Adipocyte (in vitro differentiated cells): ENCODE results near the gene RBM20.
"Not testable (repeated sequence)": the region's sequence is repeated elsewhere in the genome, so short reads cannot be mapped to it uniquely, and the experiment has no call there.

Experiments used
- DNase-seq: peaks from one replicate; pipeline ENCODE4 v3.0.0-alpha.2; 2015; ENCODE audit warnings: low read depth
- H3K27me3 ChIP-seq: replicated peaks from 2 replicates; pipeline ENCODE4 v1.7.0; 2013; ENCODE audit warnings: mild to moderate bottlenecking, low read length, moderate library complexity; ENCODE audit not compliant: control insufficient read depth, insufficient read depth
- H3K36me3 ChIP-seq: 2 replicates; pipeline ENCODE4 v1.7.0; 2013; ENCODE audit warnings: low read length, mild to moderate bottlenecking, moderate library complexity; ENCODE audit not compliant: control insufficient read depth, insufficient read depth, severe bottlenecking
- H3K4me1 ChIP-seq: 2 replicates; pipeline ENCODE4 v1.7.0; 2013; ENCODE audit warnings: mild to moderate bottlenecking, low read length, moderate library complexity; ENCODE audit not compliant: control insufficient read depth, insufficient read depth
- H3K4me3 ChIP-seq: 2 replicates; pipeline ENCODE4 v1.7.0; 2013; ENCODE audit warnings: mild to moderate bottlenecking, low read length, moderate library complexity
- H3K9ac ChIP-seq: 2 replicates; pipeline ENCODE4 v1.7.0; 2013; ENCODE audit warnings: mild to moderate bottlenecking, low read length, moderate library complexity
- H3K9me3 ChIP-seq: 2 replicates; pipeline ENCODE4 v1.7.0; 2013; ENCODE audit warnings: mild to moderate bottlenecking, low read length, moderate library complexity; ENCODE audit not compliant: control insufficient read depth

The RBM20 gene

GRCh38 chr10:110762109-110762848 lies 118.1 kb downstream of the RBM20 start:
- no peak overlapping the region for H3K9ac ChIP-seq
- H3K36me3 ChIP-seq, result no peaks in the 10 kb centered on the region
- no peak overlapping the region for H3K4me3 ChIP-seq
- H3K27me3 ChIP-seq, result peaks cover 29% of the 10 kb centered on the region
- H3K9me3 ChIP-seq, result peaks cover 9% of the 10 kb centered on the region
- no peak for DNase-seq
- no peaks in the 10 kb centered on the region for H3K4me1 ChIP-seq

- Histone ChIP-seq H3K4me1 (no peaks in the 10 kb centered on the region), H3K9me3 (peaks cover 9% of the 10 kb centered on the region), H3K9ac (no peak overlapping the region), H3K36me3 (no peaks in the 10 kb centered on the region), H3K4me3 (no peak overlapping the region), H3K27me3 (peaks cover 29% of the 10 kb centered on the region)
- no peak for DNase-seq
Observed at GRCh38 chr10:110762849-110763211, 118.7 kb downstream of the RBM20 start.

- Histone ChIP-seq H3K27me3 (peaks cover 29% of the 10 kb centered on the region), H3K4me3 (no peak overlapping the region), H3K9ac (no peak overlapping the region), H3K36me3 (no peaks in the 10 kb centered on the region), H3K9me3 (peaks cover 9% of the 10 kb centered on the region), H3K4me1 (no peaks in the 10 kb centered on the region)
- no peak for DNase-seq
Observed at GRCh38 chr10:110764378-110764777, 120.2 kb downstream of the RBM20 start.

GRCh38 chr10:110764793-110765512 lies 120.8 kb downstream of the RBM20 start:
- peaks cover 29% of the 10 kb centered on the region for H3K27me3 ChIP-seq
- H3K4me3 ChIP-seq, result no peak overlapping the region
- H3K9me3 ChIP-seq, result peaks cover 9% of the 10 kb centered on the region
- no peak for DNase-seq
- H3K36me3 ChIP-seq, result no peaks in the 10 kb centered on the region
- H3K4me1 ChIP-seq, result no peaks in the 10 kb centered on the region
- H3K9ac ChIP-seq, result no peak overlapping the region

- H3K27me3 ChIP-seq, result peaks cover 29% of the 10 kb centered on the region
- peaks cover 9% of the 10 kb centered on the region for H3K9me3 ChIP-seq
- no peaks in the 10 kb centered on the region for H3K4me1 ChIP-seq
- H3K4me3 ChIP-seq, result no peak overlapping the region
- H3K9ac ChIP-seq, result no peak overlapping the region
- DNase-seq, result no peak
- H3K36me3 ChIP-seq, result no peaks in the 10 kb centered on the region
Observed at GRCh38 chr10:110765513-110766319, 121.6 kb downstream of the RBM20 start.

- DNase-seq, H3K36me3 ChIP-seq, H3K9ac ChIP-seq, H3K9me3 ChIP-seq, H3K4me1 ChIP-seq, H3K4me3 ChIP-seq: not testable (repeated sequence)
- peaks cover 25% of the 10 kb centered on the region for H3K27me3 ChIP-seq
Observed at GRCh38 chr10:110767601-110768000, 123.5 kb downstream of the RBM20 start.

GRCh38 chr10:110770243-110770642 lies 126.1 kb downstream of the RBM20 start:
- Histone ChIP-seq H3K4me1 (peaks cover 13% of the 10 kb centered on the region), H3K4me3 (no peak overlapping the region), H3K36me3 (no peaks in the 10 kb centered on the region), H3K27me3 (no peaks in the 10 kb centered on the region), H3K9ac (no peak overlapping the region), H3K9me3 (peaks cover 6% of the 10 kb centered on the region)
- no peak for DNase-seq

- Histone ChIP-seq H3K9ac (no peak overlapping the region), H3K9me3 (no peaks in the 10 kb centered on the region), H3K36me3 (no peaks in the 10 kb centered on the region), H3K4me3 (no peak overlapping the region), H3K27me3 (no peaks in the 10 kb centered on the region), H3K4me1 (peaks cover 13% of the 10 kb centered on the region)
- DNase-seq, result no peak
Observed at GRCh38 chr10:110771486-110771885, 127.3 kb downstream of the RBM20 start.

- no peaks in the 10 kb centered on the region for H3K9me3 ChIP-seq
- DNase-seq, result no peak
Observed at GRCh38 chr10:110771991-110772390, 127.9 kb downstream of the RBM20 start.

GRCh38 chr10:110772454-110773025 lies 128.4 kb downstream of the RBM20 start:
- Histone ChIP-seq H3K4me1 (peaks cover 13% of the 10 kb centered on the region), H3K4me3 (no peak overlapping the region), H3K36me3 (no peaks in the 10 kb centered on the region), H3K9me3 (no peaks in the 10 kb centered on the region), H3K27me3 (no peaks in the 10 kb centered on the region), H3K9ac (no peak overlapping the region)
- DNase-seq, result no peak

More at GRCh38 chr10:110771991-110772390, 127.9 kb downstream of the RBM20 start:
- Histone ChIP-seq H3K36me3 (no peaks in the 10 kb centered on the region), H3K4me1 (peaks cover 13% of the 10 kb centered on the region), H3K9ac (no peak overlapping the region), H3K27me3 (no peaks in the 10 kb centered on the region), H3K4me3 (no peak overlapping the region)

- DNase-seq, result no peak
- H3K36me3 ChIP-seq, result no peaks in the 10 kb centered on the region
- H3K4me1 ChIP-seq, result peaks cover 13% of the 10 kb centered on the region
- H3K9ac ChIP-seq, result no peak overlapping the region
- H3K27me3 ChIP-seq, result no peaks in the 10 kb centered on the region
- no peak overlapping the region for H3K4me3 ChIP-seq
- H3K9me3 ChIP-seq, result no peaks in the 10 kb centered on the region
Observed at GRCh38 chr10:110773693-110774068, 129.5 kb downstream of the RBM20 start.
